Transverse colon (tissue), 3 donors: Measurements from ENCODE around the gene CDON.

Experiments
- EP300 ChIP-seq: sonication (generic); formaldehyde crosslinking; IDR thresholded peaks from one replicate; pipeline ENCODE4 v1.6.1; 2017; ENCODE audit warnings: antibody characterized with exemption, low read depth
- TF ChIP-seq, protein P1 (sequence below), 5 experiments: fragments of 200-600 bp in 3 of 5; fragments of 450-650 bp in 2 of 5; sonication (generic) in 3 of 5; IDR thresholded peaks; 1 replicate in 2 of 5; 2 replicates in 3 of 5; pipeline ENCODE4 v1.5.1; 2016 to 2017; ENCODE audit warnings: antibody characterized with exemption in 5 of 5, inconsistent platforms in 3 of 5, mild to moderate bottlenecking in 2 of 5, moderate library complexity in 1 of 5

DNA sequence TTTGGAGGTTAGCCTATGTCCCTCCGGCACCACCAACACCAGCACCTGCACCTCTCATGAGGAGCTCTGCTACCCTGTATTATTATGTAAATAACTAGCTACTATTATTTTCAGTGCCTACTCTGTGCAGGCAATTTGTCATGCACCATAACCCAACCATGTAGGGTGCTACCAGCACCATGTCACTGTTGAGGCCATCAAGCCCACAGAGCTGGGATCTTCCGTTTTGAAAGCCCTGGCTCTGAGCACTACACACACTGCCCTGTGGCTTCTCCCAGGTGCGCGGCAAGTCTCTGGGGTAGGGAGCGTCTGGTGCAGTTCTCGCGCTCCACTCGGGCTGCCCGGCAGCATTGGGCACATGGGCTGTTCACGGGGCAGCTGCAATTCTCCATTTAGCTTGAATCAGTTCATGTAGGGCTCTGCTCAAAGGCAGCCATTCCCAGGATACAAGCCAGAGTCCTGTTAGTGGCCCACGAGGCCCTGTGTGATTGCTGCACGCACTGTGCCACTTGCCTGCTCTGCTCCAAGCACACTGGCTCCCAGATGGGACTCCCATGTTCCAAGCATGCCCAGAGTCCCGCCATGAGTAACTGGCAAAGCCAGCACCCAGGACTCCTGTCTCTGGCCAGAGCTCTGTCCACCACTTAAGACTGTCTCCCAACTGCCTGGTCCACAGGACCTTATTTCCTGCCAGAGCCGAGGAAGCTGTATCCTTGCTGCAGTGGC is 42.5 kb upstream of the CDON start:
- TF ChIP-seq, protein P1, sequence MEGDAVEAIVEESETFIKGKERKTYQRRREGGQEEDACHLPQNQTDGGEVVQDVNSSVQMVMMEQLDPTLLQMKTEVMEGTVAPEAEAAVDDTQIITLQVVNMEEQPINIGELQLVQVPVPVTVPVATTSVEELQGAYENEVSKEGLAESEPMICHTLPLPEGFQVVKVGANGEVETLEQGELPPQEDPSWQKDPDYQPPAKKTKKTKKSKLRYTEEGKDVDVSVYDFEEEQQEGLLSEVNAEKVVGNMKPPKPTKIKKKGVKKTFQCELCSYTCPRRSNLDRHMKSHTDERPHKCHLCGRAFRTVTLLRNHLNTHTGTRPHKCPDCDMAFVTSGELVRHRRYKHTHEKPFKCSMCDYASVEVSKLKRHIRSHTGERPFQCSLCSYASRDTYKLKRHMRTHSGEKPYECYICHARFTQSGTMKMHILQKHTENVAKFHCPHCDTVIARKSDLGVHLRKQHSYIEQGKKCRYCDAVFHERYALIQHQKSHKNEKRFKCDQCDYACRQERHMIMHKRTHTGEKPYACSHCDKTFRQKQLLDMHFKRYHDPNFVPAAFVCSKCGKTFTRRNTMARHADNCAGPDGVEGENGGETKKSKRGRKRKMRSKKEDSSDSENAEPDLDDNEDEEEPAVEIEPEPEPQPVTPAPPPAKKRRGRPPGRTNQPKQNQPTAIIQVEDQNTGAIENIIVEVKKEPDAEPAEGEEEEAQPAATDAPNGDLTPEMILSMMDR (IDR thresholded peaks at IDR 0.05), result no peak
- TF ChIP-seq EP300, result no peak
